Limb (tissue), 2 donors: ENCODE measurements around the gene FOXL1.

Experiments used
- DNase-seq, 2 donors: peaks; one replicate each; pipeline ENCODE4 v3.0.0-alpha.2; 2016; ENCODE audit errors: extremely low spot score in 2 of 2

The FOXL1 gene

GRCh38 chr16:86568677-86569623 is 9.4 kb upstream of the FOXL1 start:
- no peak for DNase-seq

GRCh38 chr16:86569701-86570447 is 8.5 kb upstream of the FOXL1 start:
- no peak for DNase-seq

- DNase-seq: no peak
Observed at GRCh38 chr16:86570558-86571529, 7.5 kb upstream of the FOXL1 start.

GRCh38 chr16:86571530-86571915 is 6.8 kb upstream of the FOXL1 start:
- DNase-seq: no peak

GRCh38 chr16:86572041-86572521 is 6.3 kb upstream of the FOXL1 start:
- no peak for DNase-seq

GRCh38 chr16:86572606-86573005 is 5.7 kb upstream of the FOXL1 start:
- peak in 1 of 2 donors; percentile 34 for DNase-seq

GRCh38 chr16:86573215-86573614 is 5.1 kb upstream of the FOXL1 start:
- no peak for DNase-seq

GRCh38 chr16:86573646-86574508 is 4.5 kb upstream of the FOXL1 start:
- DNase-seq: peak in 1 of 2 donors; percentile 30

GRCh38 chr16:86574646-86575045 is 3.7 kb upstream of the FOXL1 start:
- DNase-seq: no peak

GRCh38 chr16:86575095-86575685 is 3.2 kb upstream of the FOXL1 start:
- DNase-seq: no peak

GRCh38 chr16:86575754-86576557 is 2.4 kb upstream of the FOXL1 start:
- DNase-seq: peak; percentile 43 to 83

GRCh38 chr16:86576591-86577313 is 1.6 kb upstream of the FOXL1 start:
- peak in 1 of 2 donors; percentile 52 for DNase-seq

GRCh38 chr16:86577314-86577971 is 906 bp upstream of the FOXL1 start:
- peak in 1 of 2 donors; percentile 36 for DNase-seq

- DNase-seq: peak in 1 of 2 donors; percentile 54
Observed at GRCh38 chr16:86578611-86579267, 390 bp downstream of the FOXL1 start.

- peak in 1 of 2 donors; percentile 46 for DNase-seq
Observed at GRCh38 chr16:86579268-86580062, 1.1 kb downstream of the FOXL1 start.

- DNase-seq: no peak
Observed at GRCh38 chr16:86580063-86580790, 1.9 kb downstream of the FOXL1 start.
